HG03060 (cell line): ENCODE data around the gene TBC1D22A.
A peak's percentile ranks its signal among the peaks of the same experiment; 100 is the strongest.
"Not testable (repeated sequence)": the region's sequence is repeated elsewhere in the genome, so short reads cannot be mapped to it uniquely, and the experiment has no call there.

ENCODE experiments used
- ATAC-seq: cut with Tn5 transposase; IDR thresholded peaks from one replicate; pipeline ENCODE4 v1.9.1; 2021; ENCODE audit warnings: low read depth, moderate number of reproducible peaks; ENCODE audit not compliant: unreplicated experiment

Gene TBC1D22A

DNA sequence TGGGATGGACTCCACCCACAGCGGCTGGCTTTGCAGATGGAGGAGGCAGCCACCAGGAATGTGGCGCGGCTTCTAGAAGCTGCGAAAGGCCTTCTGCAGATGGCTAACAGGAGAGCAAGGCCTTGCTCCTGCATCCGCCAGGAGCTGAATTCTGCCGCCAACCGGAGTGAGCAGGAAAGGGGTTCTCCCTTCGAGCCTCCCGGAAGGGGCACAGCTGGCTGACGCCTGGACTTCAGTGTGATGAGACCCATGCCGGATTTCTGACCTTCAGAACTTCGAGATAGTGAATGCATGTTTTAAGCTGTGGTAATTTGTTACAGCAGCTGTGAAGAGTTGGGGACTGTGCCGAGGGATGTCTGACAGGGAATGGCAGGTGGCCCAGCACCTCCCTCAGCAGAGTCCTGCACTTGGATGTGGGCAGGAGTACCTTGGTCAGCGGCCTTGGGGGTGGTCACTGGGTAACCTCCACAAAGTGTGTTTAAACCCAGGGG, 7.7 kb downstream of the TBC1D22A start:
- ATAC-seq = no peak

GRCh38 chr22:46770726-46771125, 8.3 kb downstream of the TBC1D22A start:
- no peak for ATAC-seq

DNA sequence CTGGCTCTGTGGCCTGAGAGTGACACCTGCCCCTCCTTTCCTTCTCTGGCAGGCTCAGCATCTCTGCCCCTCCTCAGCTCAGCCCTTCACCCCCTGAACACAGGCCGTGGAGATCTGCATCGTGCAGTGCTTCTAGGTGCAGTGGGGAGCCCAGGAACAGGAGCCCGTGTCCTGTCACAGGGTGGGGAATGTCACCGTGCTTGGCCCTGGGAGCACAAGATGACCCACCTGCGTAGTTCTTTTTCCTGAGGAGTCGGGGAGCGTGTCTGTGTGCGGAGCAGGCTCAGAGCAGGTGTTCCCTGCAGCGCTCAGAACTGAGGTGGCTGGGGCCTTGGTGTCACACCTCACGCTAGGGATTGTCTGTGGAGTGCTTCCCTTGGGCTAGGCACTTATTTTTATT, 10.6 kb downstream of the TBC1D22A start:
- ATAC-seq = no peak

- ATAC-seq = peak; percentile 15
These were observed 12.0 kb downstream of the TBC1D22A start for GRCh38 chr22:46774253-46774979.

- ATAC-seq = no peak
These were observed 12.8 kb downstream of the TBC1D22A start for GRCh38 chr22:46774980-46775849.

DNA sequence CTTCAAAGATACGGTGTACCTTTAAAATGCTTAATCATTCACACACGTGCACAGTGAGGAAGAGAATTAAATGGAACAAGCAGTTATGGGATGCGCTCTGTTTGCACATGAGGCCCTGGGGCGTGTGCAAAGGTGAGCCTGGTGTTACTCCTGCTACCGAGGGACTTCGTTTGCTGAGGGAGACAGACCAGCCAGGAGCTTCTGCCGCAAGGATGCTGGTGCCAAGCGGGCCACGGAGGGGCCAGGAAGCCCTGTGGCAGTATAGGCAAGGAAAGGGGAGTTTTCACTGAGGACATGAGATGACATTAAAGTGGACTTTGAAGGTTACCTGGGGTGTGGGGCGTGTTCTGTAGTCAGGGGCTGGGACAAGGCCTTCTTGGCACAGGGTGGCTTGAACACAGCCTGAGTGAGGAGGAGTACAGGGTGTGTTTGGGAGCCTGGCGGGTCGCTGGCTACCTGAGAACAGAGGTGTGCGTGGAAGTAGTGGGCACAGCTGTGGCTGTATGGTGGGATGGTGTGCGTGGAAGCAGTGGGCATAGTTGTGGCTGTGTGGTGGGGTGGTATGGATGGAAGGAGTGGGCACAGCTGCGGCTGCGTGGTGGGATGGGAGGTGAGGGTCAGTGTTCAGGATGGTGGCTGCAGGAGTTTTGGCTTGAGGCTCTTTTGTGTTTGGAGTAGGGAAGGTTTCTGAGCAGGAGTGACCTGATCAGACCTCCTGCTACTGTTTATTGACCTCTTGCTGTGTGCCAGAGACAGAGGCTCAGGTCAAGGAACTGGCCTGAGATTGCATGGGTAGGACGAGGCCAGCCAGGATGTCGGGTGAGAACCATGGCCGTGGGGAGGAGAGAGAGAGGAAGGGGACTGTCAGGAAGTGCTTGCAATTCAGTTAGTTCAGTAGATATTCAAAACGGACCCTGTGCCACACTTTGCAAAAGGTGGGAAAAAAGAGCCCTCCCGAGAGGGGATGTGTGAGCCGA, 13.7 kb downstream of the TBC1D22A start:
- no peak for ATAC-seq

- no peak for ATAC-seq
These were observed 14.6 kb downstream of the TBC1D22A start for GRCh38 chr22:46776876-46777608.

DNA sequence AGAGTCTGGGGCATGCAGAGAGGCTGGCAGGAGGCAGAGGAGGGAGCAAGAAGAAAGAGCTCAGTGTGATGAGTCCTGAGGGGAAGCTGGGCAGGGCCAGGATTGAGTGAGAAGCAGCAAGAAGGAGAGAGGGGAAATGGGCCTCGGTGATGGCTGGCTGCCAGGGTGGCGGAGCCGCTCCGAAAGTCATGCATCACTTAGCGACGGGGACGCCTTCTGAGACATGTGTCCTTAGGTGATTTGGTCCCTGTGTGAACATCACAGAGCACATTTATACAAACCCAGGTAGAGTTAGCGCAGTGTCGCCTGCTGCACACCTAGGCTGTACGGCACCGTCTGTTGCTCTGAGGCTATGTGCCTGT, 15.1 kb downstream of the TBC1D22A start:
- ATAC-seq = no peak

GRCh38 chr22:46779023-46779422, 16.6 kb downstream of the TBC1D22A start:
- no peak for ATAC-seq

GRCh38 chr22:46779651-46780050, 17.2 kb downstream of the TBC1D22A start:
- ATAC-seq = no peak

DNA sequence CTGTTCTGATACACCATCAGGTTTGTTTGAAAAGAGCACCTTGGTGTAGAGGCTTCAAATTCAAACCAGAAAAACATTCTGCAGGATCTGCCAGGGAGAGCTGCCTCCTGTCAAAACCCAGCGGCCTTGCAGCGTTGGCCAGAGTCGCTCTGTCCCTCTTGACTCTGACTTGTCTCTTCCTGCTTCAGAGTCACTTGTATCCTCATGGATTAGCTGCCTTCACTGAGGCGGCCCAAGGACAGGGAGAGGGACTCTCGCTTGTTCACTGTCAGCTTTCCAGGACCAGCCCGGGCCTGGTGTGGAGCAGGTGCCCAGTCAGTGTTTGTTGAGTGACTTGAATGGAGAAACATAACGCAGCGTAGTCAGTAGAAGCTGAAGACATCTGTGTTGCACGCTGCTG, 18.0 kb downstream of the TBC1D22A start:
- ATAC-seq = no peak

GRCh38 chr22:46781291-46781690, 18.8 kb downstream of the TBC1D22A start:
- ATAC-seq = no peak

DNA sequence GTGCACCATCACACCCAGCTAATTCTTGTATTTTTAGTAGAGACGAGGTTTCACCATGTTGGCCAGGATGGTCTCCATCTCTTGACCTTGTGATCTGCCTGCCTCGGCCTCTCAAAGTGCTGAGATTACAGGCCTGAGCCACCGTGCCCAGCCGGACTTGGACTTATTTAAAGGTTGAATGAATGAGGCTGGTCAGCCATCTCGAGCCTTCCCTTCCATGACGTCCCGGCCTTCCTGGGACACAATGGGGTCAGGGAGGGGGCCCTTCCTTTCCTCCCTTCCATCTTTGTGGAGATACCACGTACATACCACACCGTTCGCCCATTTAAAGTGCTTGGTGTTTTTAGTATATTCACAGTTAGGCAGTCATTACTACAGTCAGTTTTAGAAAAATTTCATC, 19.8 kb downstream of the TBC1D22A start:
- ATAC-seq = not testable (repeated sequence)

DNA sequence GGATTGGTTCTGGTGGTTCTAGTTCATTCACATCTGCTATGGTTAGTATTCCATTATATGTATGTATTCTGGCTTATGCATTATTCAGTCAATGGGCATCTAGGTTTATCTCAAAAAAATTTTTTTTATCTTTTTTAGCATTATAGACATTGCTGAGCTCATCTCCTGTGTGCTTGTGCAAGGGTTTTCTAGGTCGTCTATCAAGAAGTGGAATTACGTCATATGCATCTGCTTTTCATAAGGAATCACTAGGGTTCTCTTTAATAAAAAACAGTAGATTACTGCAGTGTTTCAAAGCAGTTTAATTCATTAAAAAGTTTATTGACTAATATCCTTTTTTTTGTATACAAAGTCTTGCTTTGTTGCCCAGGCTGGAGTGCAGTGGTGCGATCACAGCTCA, 21.3 kb downstream of the TBC1D22A start:
- ATAC-seq = no peak

GRCh38 chr22:46788441-46789172, 26.2 kb downstream of the TBC1D22A start:
- no peak for ATAC-seq

DNA sequence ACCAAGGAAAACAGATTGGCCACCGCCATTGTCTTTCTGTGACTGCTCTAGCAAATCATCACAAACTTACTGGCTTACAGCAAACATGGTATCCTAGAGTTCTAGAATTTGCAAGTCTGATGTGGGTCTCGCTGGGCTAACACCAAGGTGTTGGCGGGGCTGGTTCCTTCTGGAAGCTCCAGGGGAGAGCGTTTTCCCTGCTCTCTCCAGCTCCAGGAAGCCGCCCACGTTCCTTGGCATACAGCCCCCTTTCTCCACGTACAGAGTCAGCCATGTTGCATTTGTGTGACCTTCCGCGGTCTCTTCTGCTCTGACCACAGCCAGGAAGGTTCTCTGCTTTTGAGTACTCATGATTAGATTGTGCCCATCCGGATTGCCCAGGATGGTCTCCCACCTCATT, 27.5 kb downstream of the TBC1D22A start:
- no peak for ATAC-seq

DNA sequence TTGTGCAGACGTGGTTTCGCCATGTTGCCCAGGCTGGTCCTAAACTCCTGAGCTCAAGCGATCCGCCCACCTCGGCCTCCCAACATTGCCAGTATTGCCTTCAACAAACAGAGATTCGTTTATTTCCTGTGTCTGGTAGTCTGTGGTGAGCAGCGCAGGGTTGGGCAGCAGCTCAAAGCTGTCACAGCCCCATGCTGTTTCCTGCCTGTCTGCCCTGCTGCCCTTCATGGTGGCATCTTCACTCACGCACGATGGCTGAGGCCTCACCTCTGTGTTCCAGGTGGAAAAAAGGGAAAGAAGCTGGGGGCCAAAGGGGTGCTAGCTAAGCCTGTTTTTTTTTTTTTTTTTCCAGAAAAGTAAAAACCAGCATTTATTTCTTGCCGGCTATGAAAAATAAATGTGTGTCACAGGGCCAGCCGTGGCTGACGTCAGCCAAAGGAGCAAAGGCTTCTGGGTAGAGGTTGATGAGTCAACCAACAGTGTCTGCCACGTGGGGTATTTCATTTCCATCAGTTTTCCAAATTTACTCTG, 28.8 kb downstream of the TBC1D22A start:
- ATAC-seq = no peak

DNA sequence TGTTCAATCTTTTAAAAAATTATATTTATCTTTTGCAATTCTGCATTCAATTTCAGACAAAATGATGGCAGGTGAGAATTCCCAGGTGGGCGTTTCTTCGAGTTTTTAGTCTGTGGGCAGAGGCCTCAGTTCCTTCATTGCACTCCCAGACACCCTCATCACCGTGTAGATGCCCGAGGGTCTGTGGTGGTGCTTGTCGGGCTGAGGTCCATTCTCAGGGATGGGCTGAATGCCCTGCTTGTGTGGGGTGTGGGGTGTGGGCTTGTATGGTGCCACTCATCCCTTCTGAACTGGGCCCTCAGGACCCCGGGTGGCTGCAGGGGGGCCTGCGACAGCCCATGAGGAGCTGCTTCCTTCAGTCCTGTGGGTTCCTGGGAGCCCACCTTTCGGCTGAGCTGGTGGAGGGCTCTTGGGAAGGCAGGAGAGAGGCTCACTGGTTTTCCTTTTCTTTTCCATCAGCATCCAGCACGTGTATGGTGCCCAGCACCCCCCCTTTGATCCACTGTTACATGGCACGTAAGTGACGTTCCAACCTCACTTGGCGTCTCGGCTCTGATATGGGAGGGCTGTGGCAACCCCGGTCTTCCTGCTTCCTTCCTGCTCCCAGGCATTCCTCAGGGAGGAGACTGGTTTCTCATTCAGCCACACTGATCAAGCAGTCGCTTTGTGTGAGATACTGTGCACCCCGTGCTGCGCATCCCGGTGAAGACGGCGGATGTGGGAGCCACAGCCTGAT, 29.8 kb downstream of the TBC1D22A start:
- ATAC-seq = no peak
